Duodenal mucosa (tissue), 2 donors: ENCODE data around the gene MATN1.
"Not testable (repeated sequence)": the region's sequence is repeated elsewhere in the genome, so short reads cannot be mapped to it uniquely, and the experiment has no call there.

ENCODE experiments used
- H3K27ac ChIP-seq: one replicate; pipeline ENCODE4 v1.7.0; 2013; ENCODE audit warnings: low read depth, low read length
- H3K27me3 ChIP-seq, 2 donors: one replicate each; pipeline ENCODE4 v1.7.0; 2013; ENCODE audit warnings: low read length in 2 of 2, control low read depth in 1 of 2; ENCODE audit not compliant: insufficient read depth in 2 of 2, control insufficient read depth in 1 of 2
- H3K36me3 ChIP-seq, 2 donors: one replicate each; pipeline ENCODE4 v1.7.0; 2013; ENCODE audit warnings: low read length in 2 of 2, control low read depth in 1 of 2; ENCODE audit not compliant: insufficient read depth in 2 of 2, control insufficient read depth in 1 of 2
- H3K4me1 ChIP-seq, 2 donors: one replicate each; pipeline ENCODE4 v1.7.0; 2013; ENCODE audit warnings: low read length in 2 of 2, control low read depth in 1 of 2; ENCODE audit not compliant: insufficient read depth in 2 of 2, control insufficient read depth in 1 of 2
- H3K4me3 ChIP-seq, 2 donors: one replicate each; pipeline ENCODE4 v1.7.0; 2013; ENCODE audit warnings: low read length in 2 of 2, low read depth in 1 of 2
- H3K9ac ChIP-seq, 2 donors: one replicate each; pipeline ENCODE4 v1.7.0; 2013; ENCODE audit warnings: low read length in 2 of 2, low read depth in 1 of 2
- H3K9me3 ChIP-seq, 2 donors: one replicate each; pipeline ENCODE4 v1.7.0; 2013; ENCODE audit warnings: low read length in 2 of 2, control low read depth in 1 of 2; ENCODE audit not compliant: control insufficient read depth in 1 of 2

The MATN1 gene, protein sequence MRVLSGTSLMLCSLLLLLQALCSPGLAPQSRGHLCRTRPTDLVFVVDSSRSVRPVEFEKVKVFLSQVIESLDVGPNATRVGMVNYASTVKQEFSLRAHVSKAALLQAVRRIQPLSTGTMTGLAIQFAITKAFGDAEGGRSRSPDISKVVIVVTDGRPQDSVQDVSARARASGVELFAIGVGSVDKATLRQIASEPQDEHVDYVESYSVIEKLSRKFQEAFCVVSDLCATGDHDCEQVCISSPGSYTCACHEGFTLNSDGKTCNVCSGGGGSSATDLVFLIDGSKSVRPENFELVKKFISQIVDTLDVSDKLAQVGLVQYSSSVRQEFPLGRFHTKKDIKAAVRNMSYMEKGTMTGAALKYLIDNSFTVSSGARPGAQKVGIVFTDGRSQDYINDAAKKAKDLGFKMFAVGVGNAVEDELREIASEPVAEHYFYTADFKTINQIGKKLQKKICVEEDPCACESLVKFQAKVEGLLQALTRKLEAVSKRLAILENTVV

DNA sequence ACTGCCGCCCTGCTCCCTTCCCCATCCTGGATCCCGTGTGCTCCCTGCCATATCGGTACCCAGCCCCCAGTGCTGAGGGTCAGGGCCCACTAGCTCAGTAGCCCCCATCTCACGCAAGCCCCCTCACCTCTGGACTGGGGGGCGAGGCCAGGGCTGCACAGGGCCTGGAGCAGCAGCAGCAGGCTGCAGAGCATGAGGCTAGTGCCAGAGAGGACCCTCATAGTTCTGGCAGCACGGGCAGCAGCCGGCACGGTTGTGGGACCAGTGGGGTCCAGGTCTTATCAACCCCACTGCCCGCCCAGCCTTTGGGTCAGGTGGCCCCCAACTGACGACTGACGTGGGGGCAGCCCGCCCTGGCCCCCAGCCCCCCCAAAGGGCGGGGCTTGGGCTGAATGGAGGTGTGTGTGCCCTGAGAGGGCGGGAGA is at the start of gene MATN1:
TSS of gene MATN1 (minus strand) at position 255 of the 425 bp plus-strand sequence. CDS start at position 221, 34 bp downstream.
- no peak within 1 kb of the TSS for H3K9ac ChIP-seq
- no peaks in the 10 kb centered on the region for H3K36me3 ChIP-seq
- H3K27ac ChIP-seq: no peak within 1 kb of the TSS

DNA sequence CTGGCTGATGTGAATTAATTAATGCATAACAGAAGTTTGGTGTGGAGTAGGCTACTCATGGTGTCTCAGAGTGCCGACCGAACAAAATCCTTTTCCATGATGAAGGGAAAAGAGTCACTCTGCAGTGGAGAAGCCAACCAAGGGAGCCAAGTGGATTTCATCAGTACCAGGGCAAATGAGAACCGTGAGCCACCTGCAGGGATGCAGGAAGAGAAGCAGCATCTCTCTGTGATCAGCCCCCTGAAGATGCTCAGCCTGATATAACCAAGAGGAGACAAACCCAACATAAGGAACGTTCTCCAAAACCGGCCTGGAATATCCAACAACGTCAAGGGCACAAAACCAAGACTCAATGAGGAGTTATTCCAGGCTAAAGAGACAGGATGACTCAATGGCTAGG is 47.6 kb upstream of the MATN1 start:
- H3K27ac ChIP-seq: no peak overlapping the region
- no peaks in the 10 kb centered on the region for H3K9me3 ChIP-seq
- no peaks in the 10 kb centered on the region for H3K36me3 ChIP-seq
- H3K4me1 ChIP-seq: no peaks in the 10 kb centered on the region
- no peaks in the 10 kb centered on the region for H3K27me3 ChIP-seq
- H3K9ac ChIP-seq: no peak overlapping the region
- no peak overlapping the region for H3K4me3 ChIP-seq

More for the DNA sequence above, at the start of gene MATN1:
- peaks cover 7 to 11% of the 10 kb centered on the region in 2 donors for H3K4me1 ChIP-seq
- no peaks in the 10 kb centered on the region for H3K9me3 ChIP-seq
- no peak within 1 kb of the TSS for H3K4me3 ChIP-seq
- no peaks in the 10 kb centered on the region for H3K27me3 ChIP-seq

DNA sequence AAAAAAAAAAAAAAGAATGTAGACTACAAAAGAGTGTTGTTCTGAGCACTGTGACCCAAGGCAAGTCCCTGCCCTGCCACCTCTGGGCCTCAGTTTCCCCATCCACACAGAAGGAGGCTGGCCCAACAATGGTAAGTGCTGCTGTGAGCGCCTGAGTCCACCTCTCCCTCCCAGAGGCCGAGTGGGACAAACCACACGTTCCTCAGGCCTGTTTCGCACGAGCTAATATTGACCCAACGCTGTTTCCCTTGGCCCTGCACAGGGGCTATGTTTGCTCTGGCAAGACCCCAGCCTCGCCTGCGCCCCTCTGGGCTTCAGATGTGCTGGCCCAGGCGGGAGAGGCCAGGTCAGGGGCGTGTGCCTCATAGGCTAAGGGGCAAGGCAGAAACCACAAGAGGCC is 46.8 kb upstream of the MATN1 start:
- no peaks in the 10 kb centered on the region for H3K4me1 ChIP-seq
- no peak overlapping the region for H3K27ac ChIP-seq

DNA sequence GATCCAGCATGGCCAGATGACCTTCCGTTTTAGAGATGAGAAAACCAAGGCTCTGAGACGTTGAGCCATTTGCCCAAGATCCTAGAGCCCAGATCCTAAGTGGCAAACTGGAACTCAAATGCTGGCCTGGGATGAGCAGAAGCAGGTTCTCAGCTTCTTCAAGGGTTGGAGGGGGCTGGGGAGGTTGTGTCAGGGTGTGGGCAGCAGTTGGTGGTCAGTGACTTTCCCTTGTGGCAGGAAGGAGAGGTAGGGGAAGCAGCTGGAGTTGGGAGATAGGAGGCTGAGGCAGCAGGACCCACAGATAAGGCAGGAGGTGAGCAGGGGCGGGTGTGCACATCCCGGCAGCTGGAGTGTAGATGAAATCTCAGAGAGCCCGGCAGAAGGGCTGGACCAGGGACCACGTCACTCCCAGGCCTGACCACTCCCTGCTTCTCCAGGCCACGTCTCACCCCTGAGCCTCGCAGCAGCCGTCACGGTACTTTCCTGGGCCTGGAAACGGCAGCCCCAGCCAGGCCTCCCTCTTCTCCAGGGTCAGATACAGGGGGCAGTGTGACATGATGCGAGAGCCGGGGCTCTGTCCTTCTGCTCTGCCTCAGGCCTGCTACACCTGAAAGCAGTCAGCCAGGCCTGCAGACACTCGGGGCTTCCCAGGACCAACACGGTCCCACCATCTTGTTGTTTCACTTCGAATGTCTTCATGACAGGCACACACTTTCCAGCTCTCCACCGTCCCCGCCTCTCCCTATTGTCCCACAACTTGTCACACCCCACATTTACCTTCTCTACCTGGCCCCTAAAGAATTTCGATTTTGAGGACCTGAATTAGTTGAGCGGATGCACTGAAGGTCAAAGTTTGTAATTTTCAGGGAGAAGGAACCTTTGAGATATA is 45.7 kb upstream of the MATN1 start:
- Histone ChIP-seq H3K9ac (no peak overlapping the region), H3K4me1 (no peaks in the 10 kb centered on the region), H3K4me3 (no peak overlapping the region), H3K9me3 (no peaks in the 10 kb centered on the region), H3K27me3 (no peaks in the 10 kb centered on the region), H3K27ac (no peak overlapping the region), H3K36me3 (no peaks in the 10 kb centered on the region)

More for the DNA sequence above, 46.8 kb upstream of the MATN1 start:
- no peak overlapping the region for H3K9ac ChIP-seq
- H3K27me3 ChIP-seq: no peaks in the 10 kb centered on the region
- H3K9me3 ChIP-seq: no peaks in the 10 kb centered on the region
- H3K36me3 ChIP-seq: no peaks in the 10 kb centered on the region
- H3K4me3 ChIP-seq: no peak overlapping the region

GRCh38 chr1:30768159-30768829 is 44.9 kb upstream of the MATN1 start:
- no peaks in the 10 kb centered on the region for H3K4me1 ChIP-seq
- H3K4me3 ChIP-seq: no peak overlapping the region
- no peak overlapping the region for H3K9ac ChIP-seq
- H3K27me3 ChIP-seq: no peaks in the 10 kb centered on the region
- H3K27ac ChIP-seq: no peak overlapping the region
- no peaks in the 10 kb centered on the region for H3K36me3 ChIP-seq
- H3K9me3 ChIP-seq: no peaks in the 10 kb centered on the region

DNA sequence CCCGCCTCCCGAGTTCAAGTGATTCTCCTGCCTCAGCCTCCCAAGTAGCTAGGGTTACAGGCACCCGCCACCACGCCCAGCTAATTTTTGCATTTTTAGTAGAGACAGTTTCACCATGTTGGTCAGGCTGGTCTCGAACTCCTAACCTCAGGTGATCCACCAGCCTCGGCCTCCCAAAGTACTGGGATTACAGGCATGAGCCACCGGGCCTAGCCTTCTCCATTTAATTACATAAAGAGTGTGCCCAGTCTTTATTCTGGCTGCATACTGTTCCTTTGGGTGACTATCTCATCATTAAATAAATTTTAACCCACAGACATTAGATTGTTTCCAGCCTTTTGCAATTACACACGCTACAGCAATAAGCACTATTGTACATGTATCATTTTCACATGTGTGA is 43.6 kb upstream of the MATN1 start:
- H3K4me1 ChIP-seq, H3K36me3 ChIP-seq, H3K27ac ChIP-seq, H3K27me3 ChIP-seq, H3K9me3 ChIP-seq, H3K4me3 ChIP-seq, H3K9ac ChIP-seq: not testable (repeated sequence)

- Histone ChIP-seq H3K27ac (no peak overlapping the region), H3K4me1 (peaks cover 4 to 8% of the 10 kb centered on the region in 2 donors), H3K27me3 (no peaks in the 10 kb centered on the region), H3K9me3 (no peaks in the 10 kb centered on the region), H3K4me3 (no peak overlapping the region), H3K9ac (no peak overlapping the region), H3K36me3 (no peaks in the 10 kb centered on the region)
These were observed 42.4 kb upstream of the MATN1 start for GRCh38 chr1:30765556-30766434.

GRCh38 chr1:30764939-30765555 is 41.7 kb upstream of the MATN1 start:
- Histone ChIP-seq H3K27ac (no peak overlapping the region), H3K4me3 (no peak overlapping the region), H3K9me3 (no peaks in the 10 kb centered on the region), H3K9ac (no peak overlapping the region), H3K27me3 (no peaks in the 10 kb centered on the region), H3K36me3 (no peaks in the 10 kb centered on the region), H3K4me1 (peaks cover 7 to 11% of the 10 kb centered on the region in 2 donors)

DNA sequence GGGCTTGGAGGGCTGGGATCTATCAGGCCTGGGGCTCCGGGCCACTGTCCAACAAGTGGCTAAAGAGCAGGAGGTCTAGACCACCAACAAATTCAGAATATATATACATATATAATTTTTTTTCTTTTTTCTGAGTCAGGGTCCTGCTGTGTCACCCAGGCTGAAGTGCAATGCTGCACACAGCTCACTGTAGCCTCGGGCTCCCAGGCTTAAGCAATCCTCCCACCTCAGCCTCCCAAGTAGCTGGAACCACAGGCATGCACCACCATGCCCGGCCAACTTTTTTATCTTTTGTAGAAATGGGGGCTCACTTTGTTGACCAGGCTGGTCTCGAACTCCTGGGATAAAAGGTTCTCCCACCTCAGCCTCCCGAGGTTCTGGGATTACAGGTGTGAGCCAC is 41.0 kb upstream of the MATN1 start:
- Histone ChIP-seq H3K27ac (no peak overlapping the region), H3K9me3 (no peaks in the 10 kb centered on the region), H3K36me3 (no peaks in the 10 kb centered on the region), H3K9ac (no peak overlapping the region), H3K4me3 (no peak overlapping the region), H3K4me1 (peaks cover 10 to 16% of the 10 kb centered on the region in 2 donors), H3K27me3 (no peaks in the 10 kb centered on the region)
